ENCODE data around the gene ISG20L2.

Gene ISG20L2

DNA sequence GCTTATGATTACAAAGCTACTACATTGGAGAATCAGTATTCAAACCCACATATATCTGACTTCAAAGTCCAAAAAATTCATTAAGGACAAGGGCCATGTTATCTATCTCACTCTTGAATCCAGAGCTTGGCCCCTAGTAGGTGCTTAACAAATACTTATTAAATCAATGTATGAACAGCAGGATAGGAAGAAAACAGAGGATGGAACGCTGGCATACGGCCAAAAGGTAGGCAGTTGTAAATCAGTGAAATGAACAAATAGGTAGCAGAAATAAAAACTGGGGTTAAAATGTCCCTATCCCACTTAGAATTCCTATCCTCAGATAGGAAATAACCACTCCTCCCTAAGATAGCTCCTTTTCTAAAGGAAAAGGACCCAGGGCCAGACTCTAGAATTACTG lies 10.3 kb upstream of the ISG20L2 start:
- Histone ChIP-seq H3K36me3 (ENCODE audit: control insufficient read depth, insufficient read depth, low read length) (peaks cover 41% of the 10 kb centered on the region), H3K4me1 (ENCODE audit: control insufficient read depth, insufficient read depth, low read length) (peaks cover 10% of the 10 kb centered on the region), H3K9me3 (ENCODE audit: control insufficient read depth, insufficient read depth, low read depth, low read length) (no peaks in the 10 kb centered on the region), H3K9ac (ENCODE audit: low read length) (no peak overlapping the region), H3K4me3 (ENCODE audit: low read depth, low read length) (no peak overlapping the region), H3K27me3 (ENCODE audit: control insufficient read depth, insufficient read depth, low read length) (no peaks in the 10 kb centered on the region), H3K27ac (ENCODE audit: low read depth, low read length) (no peak overlapping the region)

- peaks cover 38% of the 10 kb centered on the region for H3K36me3 ChIP-seq (ENCODE audit: control insufficient read depth, insufficient read depth, low read length)
- no peaks in the 10 kb centered on the region for H3K27me3 ChIP-seq (ENCODE audit: control insufficient read depth, insufficient read depth, low read length)
- H3K9me3 ChIP-seq (ENCODE audit: control insufficient read depth, insufficient read depth, low read depth, low read length): no peaks in the 10 kb centered on the region
- H3K4me1 ChIP-seq (ENCODE audit: control insufficient read depth, insufficient read depth, low read length): peaks cover 10% of the 10 kb centered on the region
- no peak overlapping the region for H3K9ac ChIP-seq (ENCODE audit: low read length)
- no peak overlapping the region for H3K4me3 ChIP-seq (ENCODE audit: low read depth, low read length)
- H3K27ac ChIP-seq (ENCODE audit: low read depth, low read length): no peak overlapping the region
Observed at GRCh38 chr1:156738407-156738806, 9.8 kb upstream of the ISG20L2 start.

GRCh38 chr1:156733989-156734584 lies 5.5 kb upstream of the ISG20L2 start:
- H3K4me1 ChIP-seq (ENCODE audit: control insufficient read depth, insufficient read depth, low read length): peaks cover 5% of the 10 kb centered on the region; the same call in 1 of the 2 replicates
- no peaks in the 10 kb centered on the region for H3K9me3 ChIP-seq (ENCODE audit: control insufficient read depth, insufficient read depth, low read depth, low read length)
- peaks cover 32% of the 10 kb centered on the region for H3K36me3 ChIP-seq (ENCODE audit: control insufficient read depth, insufficient read depth, low read length)
- no peak overlapping the region for H3K4me3 ChIP-seq (ENCODE audit: low read depth, low read length)
- peak overlapping the region; percentile 13 for H3K9ac ChIP-seq (ENCODE audit: low read length)
- H3K27me3 ChIP-seq (ENCODE audit: control insufficient read depth, insufficient read depth, low read length): no peaks in the 10 kb centered on the region
- H3K27ac ChIP-seq (ENCODE audit: low read depth, low read length): no peak overlapping the region

DNA sequence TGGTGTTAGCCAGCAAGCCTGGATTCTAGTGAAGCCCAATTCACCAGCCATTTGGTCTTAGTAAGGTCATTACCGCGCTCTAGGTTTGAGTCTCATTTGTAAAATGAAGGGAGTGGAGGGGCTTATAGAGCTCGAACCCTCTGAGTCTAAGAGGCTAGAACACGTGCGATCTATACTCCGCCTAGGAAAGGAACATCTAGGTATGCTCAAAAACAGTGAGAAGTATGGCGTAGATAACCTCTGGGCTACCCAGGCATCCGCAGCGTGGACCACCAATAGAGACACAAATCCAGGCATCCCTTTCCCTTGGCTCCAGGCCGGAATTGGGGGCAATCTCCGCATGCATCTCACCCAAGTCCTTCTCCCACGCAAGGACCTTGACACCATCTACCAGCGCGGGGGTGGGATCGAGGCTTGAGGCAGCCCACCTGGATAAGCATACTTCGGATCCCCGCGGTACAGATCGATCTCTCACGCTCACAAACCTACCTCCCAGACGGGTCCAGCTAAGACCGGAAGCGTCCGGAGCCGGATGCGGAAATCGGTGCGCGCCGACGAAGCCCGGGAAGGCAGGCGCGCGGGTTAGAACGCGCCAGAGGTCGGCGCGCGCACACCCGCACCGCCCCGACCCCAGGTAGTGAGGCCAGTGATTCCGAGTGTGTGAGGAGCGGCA lies 504 bp downstream of the ISG20L2 start, which contains the start of gene METTL25B:
Gene METTL25B (plus strand): TSS at position 544 of the 673 bp plus-strand sequence. CDS start 636 bp downstream, outside the sequence.
- Histone ChIP-seq H3K9ac (ENCODE audit: low read length) (peak within 1 kb of the TSS; percentile 89), H3K27ac (ENCODE audit: low read depth, low read length) (peak within 1 kb of the TSS; percentile 37; the same call in 1 of the 2 replicates), H3K4me3 (ENCODE audit: low read depth, low read length) (peak within 1 kb of the TSS; percentile 94), H3K4me1 (ENCODE audit: control insufficient read depth, insufficient read depth, low read length) (peaks cover 20% of the 10 kb centered on the region), H3K36me3 (ENCODE audit: control insufficient read depth, insufficient read depth, low read length) (peaks cover 26% of the 10 kb centered on the region), H3K27me3 (ENCODE audit: control insufficient read depth, insufficient read depth, low read length) (no peaks in the 10 kb centered on the region), H3K9me3 (ENCODE audit: control insufficient read depth, insufficient read depth, low read depth, low read length) (no peaks in the 10 kb centered on the region)

DNA sequence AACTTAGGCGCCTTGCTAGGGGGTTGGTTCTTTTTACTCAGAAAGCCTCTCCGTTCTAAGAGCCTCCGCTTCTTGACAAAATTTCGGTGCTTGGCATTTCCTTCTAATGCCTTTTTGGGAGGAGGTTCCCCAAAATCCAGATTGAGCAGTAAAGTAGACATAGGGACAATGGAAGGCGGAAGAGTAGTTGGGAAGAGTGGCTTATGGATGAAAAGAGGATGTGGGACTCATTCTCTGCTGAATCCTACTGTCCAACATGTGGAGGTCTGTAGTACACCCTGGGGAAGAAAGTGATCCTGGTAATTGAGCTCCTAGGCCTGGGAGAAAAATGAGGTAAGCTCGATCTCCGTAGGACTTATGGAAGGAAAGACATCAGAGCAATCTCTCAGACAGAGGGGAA lies 1.1 kb downstream of the ISG20L2 start:
- Histone ChIP-seq H3K4me1 (ENCODE audit: control insufficient read depth, insufficient read depth, low read length) (peaks cover 20% of the 10 kb centered on the region), H3K9ac (ENCODE audit: low read length) (peak overlapping the region; percentile 85), H3K27me3 (ENCODE audit: control insufficient read depth, insufficient read depth, low read length) (no peaks in the 10 kb centered on the region), H3K36me3 (ENCODE audit: control insufficient read depth, insufficient read depth, low read length) (peaks cover 31% of the 10 kb centered on the region), H3K9me3 (ENCODE audit: control insufficient read depth, insufficient read depth, low read depth, low read length) (no peaks in the 10 kb centered on the region), H3K4me3 (ENCODE audit: low read depth, low read length) (peak overlapping the region; percentile 94), H3K27ac (ENCODE audit: low read depth, low read length) (peak overlapping the region; percentile 14; the same call in 1 of the 2 replicates)

GRCh38 chr1:156726549-156727226 lies 1.9 kb downstream of the ISG20L2 start:
- peaks cover 20% of the 10 kb centered on the region for H3K4me1 ChIP-seq (ENCODE audit: control insufficient read depth, insufficient read depth, low read length)
- H3K4me3 ChIP-seq (ENCODE audit: low read depth, low read length): peak overlapping the region; percentile 94
- no peak overlapping the region for H3K27ac ChIP-seq (ENCODE audit: low read depth, low read length)
- H3K27me3 ChIP-seq (ENCODE audit: control insufficient read depth, insufficient read depth, low read length): no peaks in the 10 kb centered on the region
- no peaks in the 10 kb centered on the region for H3K9me3 ChIP-seq (ENCODE audit: control insufficient read depth, insufficient read depth, low read depth, low read length)
- H3K9ac ChIP-seq (ENCODE audit: low read length): no peak overlapping the region
- peaks cover 36% of the 10 kb centered on the region for H3K36me3 ChIP-seq (ENCODE audit: control insufficient read depth, insufficient read depth, low read length)

- H3K4me1 ChIP-seq (ENCODE audit: control insufficient read depth, insufficient read depth, low read length): peaks cover 20% of the 10 kb centered on the region
- no peaks in the 10 kb centered on the region for H3K27me3 ChIP-seq (ENCODE audit: control insufficient read depth, insufficient read depth, low read length)
- H3K9me3 ChIP-seq (ENCODE audit: control insufficient read depth, insufficient read depth, low read depth, low read length): no peaks in the 10 kb centered on the region
- peak overlapping the region; percentile 40 for H3K9ac ChIP-seq (ENCODE audit: low read length)
- peaks cover 45% of the 10 kb centered on the region for H3K36me3 ChIP-seq (ENCODE audit: control insufficient read depth, insufficient read depth, low read length)
- H3K27ac ChIP-seq (ENCODE audit: low read depth, low read length): no peak overlapping the region
- peak overlapping the region; percentile 94 for H3K4me3 ChIP-seq (ENCODE audit: low read depth, low read length)
Observed at GRCh38 chr1:156725683-156726280, 2.8 kb downstream of the ISG20L2 start.

DNA sequence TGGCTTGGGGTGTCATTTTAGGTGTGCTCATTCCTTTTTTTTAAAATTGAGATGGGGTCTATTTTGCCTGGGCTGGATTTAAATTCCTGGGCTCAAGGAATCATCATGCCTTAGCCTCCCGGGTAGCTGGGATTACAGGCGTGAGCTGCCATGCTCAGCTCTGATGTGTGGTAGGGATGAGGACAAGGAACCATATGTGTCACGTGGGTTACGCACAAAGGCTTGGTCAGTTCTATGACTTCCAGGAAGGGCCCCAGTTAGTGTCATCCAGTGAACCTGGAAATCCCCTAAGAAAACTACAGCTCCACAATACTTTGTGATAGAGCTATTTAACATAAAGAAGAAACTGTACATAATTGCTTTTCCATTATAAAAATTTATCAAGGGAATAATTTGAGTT lies 7.0 kb downstream of the ISG20L2 start:
- H3K36me3 ChIP-seq (ENCODE audit: control insufficient read depth, insufficient read depth, low read length): peaks cover 42% of the 10 kb centered on the region
- no peak overlapping the region for H3K9ac ChIP-seq (ENCODE audit: low read length)
- H3K27ac ChIP-seq (ENCODE audit: low read depth, low read length): no peak overlapping the region
- H3K4me1 ChIP-seq (ENCODE audit: control insufficient read depth, insufficient read depth, low read length): peaks cover 9% of the 10 kb centered on the region
- no peak overlapping the region for H3K4me3 ChIP-seq (ENCODE audit: low read depth, low read length)
- no peaks in the 10 kb centered on the region for H3K9me3 ChIP-seq (ENCODE audit: control insufficient read depth, insufficient read depth, low read depth, low read length)
- no peaks in the 10 kb centered on the region for H3K27me3 ChIP-seq (ENCODE audit: control insufficient read depth, insufficient read depth, low read length)

GRCh38 chr1:156721131-156721530 lies 7.4 kb downstream of the ISG20L2 start:
- H3K36me3 ChIP-seq (ENCODE audit: control insufficient read depth, insufficient read depth, low read length): peaks cover 42% of the 10 kb centered on the region
- H3K9me3 ChIP-seq (ENCODE audit: control insufficient read depth, insufficient read depth, low read depth, low read length): no peaks in the 10 kb centered on the region
- H3K4me3 ChIP-seq (ENCODE audit: low read depth, low read length): no peak overlapping the region
- H3K27me3 ChIP-seq (ENCODE audit: control insufficient read depth, insufficient read depth, low read length): no peaks in the 10 kb centered on the region
- peaks cover 9% of the 10 kb centered on the region for H3K4me1 ChIP-seq (ENCODE audit: control insufficient read depth, insufficient read depth, low read length)
- no peak overlapping the region for H3K27ac ChIP-seq (ENCODE audit: low read depth, low read length)
- no peak overlapping the region for H3K9ac ChIP-seq (ENCODE audit: low read length)

- no peak overlapping the region for H3K27ac ChIP-seq (ENCODE audit: low read depth, low read length)
- peaks cover 9% of the 10 kb centered on the region for H3K4me1 ChIP-seq (ENCODE audit: control insufficient read depth, insufficient read depth, low read length)
- no peaks in the 10 kb centered on the region for H3K27me3 ChIP-seq (ENCODE audit: control insufficient read depth, insufficient read depth, low read length)
- H3K4me3 ChIP-seq (ENCODE audit: low read depth, low read length): no peak overlapping the region
- H3K9ac ChIP-seq (ENCODE audit: low read length): no peak overlapping the region
- no peaks in the 10 kb centered on the region for H3K9me3 ChIP-seq (ENCODE audit: control insufficient read depth, insufficient read depth, low read depth, low read length)
- H3K36me3 ChIP-seq (ENCODE audit: control insufficient read depth, insufficient read depth, low read length): peaks cover 14% of the 10 kb centered on the region
Observed at GRCh38 chr1:156717351-156717750, 11.2 kb downstream of the ISG20L2 start.

- H3K36me3 ChIP-seq (ENCODE audit: control insufficient read depth, insufficient read depth, low read length): no peaks in the 10 kb centered on the region
- no peak overlapping the region for H3K4me3 ChIP-seq (ENCODE audit: low read depth, low read length)
- no peak overlapping the region for H3K9ac ChIP-seq (ENCODE audit: low read length)
- no peaks in the 10 kb centered on the region for H3K9me3 ChIP-seq (ENCODE audit: control insufficient read depth, insufficient read depth, low read depth, low read length)
- H3K27ac ChIP-seq (ENCODE audit: low read depth, low read length): no peak overlapping the region
- peaks cover 33% of the 10 kb centered on the region for H3K4me1 ChIP-seq (ENCODE audit: control insufficient read depth, insufficient read depth, low read length)
- H3K27me3 ChIP-seq (ENCODE audit: control insufficient read depth, insufficient read depth, low read length): no peaks in the 10 kb centered on the region
Observed at GRCh38 chr1:156714830-156715229, 13.7 kb downstream of the ISG20L2 start.
